NOMO-1 treated with dmso at 0.1 percent for 144 hours (cell line): Measurements from ENCODE around the gene POMT1.
"Not testable (repeated sequence)": the region's sequence is repeated elsewhere in the genome, so short reads cannot be mapped to it uniquely, and the experiment has no call there.

Experiments
- DNase-seq: peaks from one replicate; lab custom pipeline; 2025; ENCODE audit not compliant: unreplicated experiment; lab: John Stamatoyannopoulos, UW

The POMT1 gene, protein sequence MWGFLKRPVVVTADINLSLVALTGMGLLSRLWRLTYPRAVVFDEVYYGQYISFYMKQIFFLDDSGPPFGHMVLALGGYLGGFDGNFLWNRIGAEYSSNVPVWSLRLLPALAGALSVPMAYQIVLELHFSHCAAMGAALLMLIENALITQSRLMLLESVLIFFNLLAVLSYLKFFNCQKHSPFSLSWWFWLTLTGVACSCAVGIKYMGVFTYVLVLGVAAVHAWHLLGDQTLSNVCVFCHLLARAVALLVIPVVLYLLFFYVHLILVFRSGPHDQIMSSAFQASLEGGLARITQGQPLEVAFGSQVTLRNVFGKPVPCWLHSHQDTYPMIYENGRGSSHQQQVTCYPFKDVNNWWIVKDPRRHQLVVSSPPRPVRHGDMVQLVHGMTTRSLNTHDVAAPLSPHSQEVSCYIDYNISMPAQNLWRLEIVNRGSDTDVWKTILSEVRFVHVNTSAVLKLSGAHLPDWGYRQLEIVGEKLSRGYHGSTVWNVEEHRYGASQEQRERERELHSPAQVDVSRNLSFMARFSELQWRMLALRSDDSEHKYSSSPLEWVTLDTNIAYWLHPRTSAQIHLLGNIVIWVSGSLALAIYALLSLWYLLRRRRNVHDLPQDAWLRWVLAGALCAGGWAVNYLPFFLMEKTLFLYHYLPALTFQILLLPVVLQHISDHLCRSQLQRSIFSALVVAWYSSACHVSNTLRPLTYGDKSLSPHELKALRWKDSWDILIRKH

DNA sequence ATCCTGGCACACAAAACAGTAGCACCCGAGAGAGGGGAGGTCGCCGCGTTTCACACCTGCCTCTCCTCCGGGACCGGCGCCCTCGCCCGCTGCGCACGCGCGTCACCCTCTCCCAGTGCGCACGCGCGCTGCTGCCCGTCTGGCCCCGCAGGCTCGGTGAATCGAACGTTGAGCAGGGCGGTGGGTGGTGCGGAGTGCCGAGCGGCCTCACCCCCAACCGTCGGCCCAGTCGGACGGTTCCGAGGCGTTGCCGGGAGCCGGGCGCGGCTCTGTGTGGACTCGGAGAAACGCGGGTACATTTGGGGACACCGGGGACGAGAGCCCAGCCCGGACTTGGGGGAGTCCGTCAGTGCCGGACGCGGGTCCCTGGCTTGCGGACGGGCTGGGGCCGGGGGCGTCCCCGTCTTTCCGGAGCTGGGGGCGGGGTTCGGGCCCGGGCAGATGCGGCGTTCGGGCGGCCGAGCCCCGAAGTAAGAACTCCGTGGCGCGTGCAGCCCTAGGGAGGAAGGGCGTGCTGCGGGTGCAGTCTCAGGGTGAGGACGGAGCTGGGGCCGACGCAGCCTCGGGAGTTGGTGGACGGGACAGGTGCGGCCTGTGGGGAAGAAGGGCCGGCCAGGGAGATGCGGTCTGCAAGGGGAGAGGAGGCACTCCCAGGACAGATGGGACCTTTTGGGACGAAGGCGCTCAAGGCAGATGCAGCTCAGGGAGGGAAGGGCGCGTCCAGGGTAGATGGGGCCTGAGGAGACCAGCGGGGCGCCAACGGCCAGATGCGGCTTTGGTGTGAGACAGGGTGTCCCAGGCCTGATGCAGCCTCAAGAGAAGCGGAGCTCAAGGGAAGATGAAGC is at the start of gene POMT1:
TSS of gene POMT1 (plus strand) at position 138 of the 845 bp plus-strand sequence. CDS start 1,301 bp downstream, outside the sequence.
- peak; percentile 60 for DNase-seq

DNA sequence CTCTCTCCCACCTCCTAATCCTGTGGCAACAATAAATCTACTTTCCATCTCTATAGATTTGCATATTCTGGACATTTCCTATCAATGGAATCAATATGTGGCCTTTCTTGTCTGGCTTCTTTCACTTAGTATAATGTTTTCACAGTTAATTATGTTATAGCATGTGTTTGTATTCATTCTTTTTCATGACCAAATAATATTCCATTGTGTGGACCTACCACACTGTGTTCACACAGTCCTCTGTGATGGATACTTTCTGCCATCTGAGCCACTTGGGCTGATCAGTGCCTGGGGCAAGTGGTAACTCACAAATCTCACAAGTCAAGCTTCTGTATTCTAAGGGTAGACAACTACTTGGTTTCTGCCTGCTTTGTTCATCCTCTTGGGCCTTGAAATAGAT is 48.7 kb upstream of the POMT1 start:
- no peak for DNase-seq

DNA sequence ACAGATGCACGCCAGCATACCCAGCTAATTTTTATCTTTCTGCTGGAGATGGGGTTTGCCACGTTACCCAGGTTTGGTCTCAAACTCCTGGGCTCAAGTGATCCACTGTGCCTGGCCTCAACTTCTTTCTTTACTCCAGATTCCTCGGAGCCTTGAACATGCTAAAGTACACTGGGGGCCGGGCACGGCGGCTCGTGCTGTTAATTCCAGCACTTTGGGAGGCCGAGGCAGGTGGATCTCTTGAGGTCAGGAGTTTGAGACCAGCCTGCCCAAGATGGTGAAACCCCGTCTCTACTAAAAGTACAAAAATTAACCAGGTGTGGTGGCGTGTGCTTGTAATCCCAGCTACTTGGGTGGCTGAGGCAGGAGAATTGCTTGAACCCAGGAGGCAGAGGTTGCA is 47.1 kb upstream of the POMT1 start:
- not testable (repeated sequence) for DNase-seq

DNA sequence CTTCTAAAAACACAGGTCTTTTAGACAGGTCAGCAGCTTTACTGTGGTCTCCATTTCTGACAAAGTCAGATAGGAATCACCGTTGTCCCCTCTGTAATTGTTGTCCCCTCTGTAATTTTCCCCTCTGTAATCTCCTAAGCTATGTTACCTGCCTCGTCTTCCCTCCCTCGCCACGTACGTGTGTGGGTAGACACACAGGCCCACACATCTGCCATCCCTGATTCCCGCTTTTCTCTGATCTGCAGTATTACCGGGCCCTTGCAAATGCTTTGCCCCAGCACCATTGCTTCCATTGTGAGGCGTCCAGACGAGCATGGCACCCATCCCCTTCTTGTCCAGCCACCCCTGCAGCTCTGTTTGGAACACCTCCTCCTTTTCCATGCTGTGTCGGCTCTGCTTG is 45.0 kb upstream of the POMT1 start:
- DNase-seq: no peak

DNA sequence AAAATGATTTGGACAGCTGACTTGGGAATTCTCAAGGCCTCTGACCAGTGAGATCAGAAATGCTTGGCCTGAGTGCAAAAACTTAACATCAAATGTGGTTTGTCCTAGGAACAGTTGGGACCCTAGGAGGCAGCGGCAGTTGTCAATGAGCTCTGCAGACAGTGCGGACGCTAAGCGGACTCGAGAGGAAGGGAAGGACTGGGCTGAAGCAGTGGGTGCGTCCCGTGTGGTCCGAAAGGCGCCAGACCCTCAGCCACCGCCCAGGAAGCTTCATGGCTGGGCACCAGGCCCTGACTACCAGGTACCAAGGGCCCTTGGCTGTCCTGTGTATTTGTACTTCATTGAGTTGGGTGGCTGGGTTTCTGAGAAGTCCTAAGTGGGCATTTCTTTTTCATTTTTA is 43.7 kb upstream of the POMT1 start:
- no peak for DNase-seq

DNA sequence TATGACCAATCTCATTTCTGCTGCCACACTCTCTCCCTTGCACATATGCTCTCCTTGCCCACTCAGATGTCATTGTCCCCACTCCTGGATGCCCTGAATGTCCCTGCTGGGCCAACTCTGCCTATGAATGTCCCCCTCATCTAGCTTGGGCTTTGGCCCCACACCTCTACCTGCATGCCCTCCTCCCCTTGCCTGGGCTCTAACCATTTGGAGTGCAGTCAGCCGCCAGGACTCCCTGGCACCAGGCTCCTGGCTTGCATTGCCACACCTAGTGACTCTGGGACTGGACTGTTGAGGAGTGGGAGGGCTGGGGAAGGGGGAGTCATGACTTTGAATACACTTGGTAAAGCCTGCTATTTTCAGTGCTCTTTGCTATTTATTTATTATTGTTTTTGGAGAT is 41.6 kb upstream of the POMT1 start:
- no peak for DNase-seq

DNA sequence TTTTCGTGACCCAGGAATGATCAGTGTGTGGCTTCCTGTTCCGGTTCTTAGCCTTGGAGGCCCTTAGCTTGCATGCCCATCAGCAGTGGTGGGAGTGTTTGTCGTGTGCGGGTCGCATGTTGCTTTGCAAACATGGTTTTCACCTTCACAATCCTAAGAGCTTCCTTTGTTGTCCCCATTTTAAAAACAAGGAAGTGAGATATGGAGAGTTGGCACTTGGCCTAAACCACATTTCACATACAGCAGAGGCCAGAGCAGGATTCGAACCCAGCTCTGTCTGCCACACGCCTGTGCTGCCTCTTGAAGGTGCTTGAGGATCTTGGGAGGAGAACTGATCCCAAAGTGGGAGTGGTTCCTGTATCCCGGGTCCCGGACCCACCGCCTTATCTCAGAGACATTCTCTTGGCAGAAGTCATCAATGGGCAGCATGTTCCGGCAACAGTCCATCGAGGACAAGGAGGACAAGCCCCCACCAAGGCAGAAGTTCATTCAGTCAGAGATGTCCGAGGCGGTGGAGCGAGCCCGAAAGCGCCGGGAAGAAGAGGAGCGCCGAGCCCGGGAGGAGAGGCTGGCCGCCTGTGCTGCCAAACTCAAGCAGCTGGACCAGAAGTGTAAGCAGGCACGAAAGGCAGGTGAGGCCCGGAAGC is 38.2 kb upstream of the POMT1 start:
- DNase-seq: no peak

DNA sequence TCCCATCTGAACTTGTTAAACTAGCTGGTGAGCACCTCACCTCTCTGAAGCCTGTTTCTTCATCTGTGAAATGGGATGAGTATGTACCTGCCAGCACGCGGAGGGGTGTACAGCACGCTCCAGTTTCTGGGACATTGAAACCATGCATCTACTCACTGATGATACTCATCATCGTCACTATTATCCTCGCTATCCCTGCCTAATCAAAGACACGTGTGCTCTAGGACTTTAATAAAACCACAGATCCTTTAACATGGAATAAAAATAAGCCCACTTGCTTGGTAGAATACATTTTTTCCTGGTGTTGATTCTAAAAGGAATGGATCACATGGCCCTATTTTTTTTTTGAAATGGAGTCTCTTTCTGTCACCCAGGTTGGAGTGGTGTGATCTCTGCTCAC is 37.3 kb upstream of the POMT1 start:
- no peak for DNase-seq

DNA sequence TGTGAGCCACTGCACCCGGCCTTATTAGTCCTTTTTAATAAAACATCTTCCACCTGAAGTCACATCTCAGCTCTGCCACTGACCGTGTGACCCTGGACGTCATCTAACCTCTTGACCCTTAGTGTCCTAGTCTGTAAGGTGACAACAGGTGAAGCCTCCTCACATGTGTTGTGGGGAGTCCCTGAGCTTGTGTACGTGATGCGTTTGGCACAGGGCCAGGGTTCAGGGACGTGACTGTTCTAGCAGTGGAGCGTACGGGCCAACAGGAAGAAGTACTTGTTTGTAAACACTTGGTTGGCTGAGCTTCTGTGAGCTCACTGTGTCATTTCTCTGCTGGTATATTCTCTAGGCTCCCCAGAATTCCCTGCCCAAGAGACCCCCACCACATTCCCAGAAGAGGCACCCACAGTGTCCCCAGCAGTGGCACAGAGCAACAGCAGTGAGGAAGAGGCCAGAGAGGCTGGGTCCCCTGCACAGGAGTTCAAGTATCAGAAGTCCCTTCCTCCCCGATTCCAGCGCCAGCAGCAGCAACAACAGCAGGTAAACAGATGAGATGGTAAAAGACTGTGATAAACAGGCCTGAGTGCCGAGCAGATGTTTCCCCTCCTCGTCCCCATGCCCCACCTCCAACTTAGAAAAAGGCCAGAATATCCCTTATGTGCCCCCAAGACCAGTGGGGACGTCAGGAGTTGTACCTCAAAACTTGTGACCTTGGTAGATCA is 35.3 kb upstream of the POMT1 start:
- no peak for DNase-seq

DNA sequence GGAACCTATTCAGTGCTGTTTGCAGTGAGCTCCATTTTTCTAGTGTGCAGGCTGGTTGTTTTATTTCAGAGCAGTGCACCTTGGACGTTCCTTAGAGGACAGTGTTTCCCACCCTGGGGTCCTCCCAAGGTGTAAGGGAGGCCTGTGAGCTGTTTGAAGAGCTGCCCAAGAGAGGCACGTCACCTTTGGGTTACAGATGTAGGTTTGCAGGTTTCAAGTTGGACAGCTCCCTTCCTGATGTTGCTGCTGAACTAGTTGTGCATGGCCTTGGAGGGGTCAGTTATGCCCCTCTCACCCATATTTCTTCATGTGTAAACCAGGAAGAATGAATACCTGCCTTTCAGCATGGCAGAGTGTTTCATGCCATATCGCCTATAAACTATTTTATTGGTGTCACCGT is 34.7 kb upstream of the POMT1 start:
- DNase-seq: no peak

DNA sequence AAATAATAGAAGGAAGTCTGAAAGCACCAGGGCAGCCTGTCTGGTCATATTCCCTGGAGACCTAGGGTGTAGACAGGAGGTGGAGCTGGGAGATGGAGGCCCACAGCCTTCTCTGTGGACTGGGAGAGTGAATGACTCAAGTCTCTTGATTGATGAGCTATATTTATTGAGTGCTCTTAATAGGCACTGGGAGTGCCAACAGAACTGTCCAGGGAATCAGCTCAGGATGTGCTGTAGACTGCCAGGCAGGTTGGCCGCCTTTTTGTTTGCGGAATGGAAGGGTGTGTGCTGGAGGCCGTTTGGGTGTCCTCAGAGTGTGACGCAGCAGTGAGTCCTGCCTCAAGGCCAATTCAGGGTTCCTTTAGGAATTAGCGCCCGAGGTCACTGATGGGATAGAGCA is 33.4 kb upstream of the POMT1 start:
- no peak for DNase-seq

DNA sequence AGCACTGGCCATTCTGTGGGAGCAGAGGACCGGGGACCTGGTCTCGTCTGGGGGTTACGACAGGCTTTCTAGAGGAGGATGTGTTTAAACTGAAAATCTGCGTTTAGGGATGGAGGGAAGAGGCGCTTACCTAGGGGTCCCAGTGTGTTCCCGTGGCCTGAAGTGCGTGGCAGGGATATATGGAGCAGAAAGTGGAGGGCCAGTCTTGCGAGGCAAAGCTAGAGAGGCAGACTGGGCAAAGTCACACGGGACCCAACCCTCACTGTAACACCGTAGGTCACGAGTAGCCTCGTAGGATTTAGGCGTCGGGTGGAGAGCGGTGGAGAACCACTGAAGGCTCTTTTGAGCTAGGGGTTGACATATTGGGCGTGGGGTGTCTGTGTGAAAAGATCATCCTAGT is 32.8 kb upstream of the POMT1 start:
- DNase-seq: no peak

DNA sequence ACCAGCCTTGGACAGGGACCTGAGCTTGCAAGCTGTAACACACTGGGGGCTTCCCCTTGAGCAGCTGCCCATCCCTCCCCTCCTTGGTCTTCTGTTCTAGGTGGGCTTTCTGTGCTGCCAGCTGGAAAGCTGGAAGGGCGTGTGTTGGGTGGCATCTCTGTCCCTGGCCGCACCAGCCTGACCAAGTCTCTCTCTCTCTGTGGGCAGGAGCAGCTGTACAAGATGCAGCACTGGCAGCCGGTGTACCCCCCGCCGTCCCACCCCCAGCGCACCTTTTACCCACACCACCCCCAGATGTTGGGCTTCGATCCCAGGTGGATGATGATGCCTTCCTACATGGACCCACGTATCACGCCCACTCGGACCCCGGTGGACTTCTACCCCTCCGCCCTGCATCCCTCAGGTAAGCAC is 32.1 kb upstream of the POMT1 start:
- DNase-seq: no peak

DNA sequence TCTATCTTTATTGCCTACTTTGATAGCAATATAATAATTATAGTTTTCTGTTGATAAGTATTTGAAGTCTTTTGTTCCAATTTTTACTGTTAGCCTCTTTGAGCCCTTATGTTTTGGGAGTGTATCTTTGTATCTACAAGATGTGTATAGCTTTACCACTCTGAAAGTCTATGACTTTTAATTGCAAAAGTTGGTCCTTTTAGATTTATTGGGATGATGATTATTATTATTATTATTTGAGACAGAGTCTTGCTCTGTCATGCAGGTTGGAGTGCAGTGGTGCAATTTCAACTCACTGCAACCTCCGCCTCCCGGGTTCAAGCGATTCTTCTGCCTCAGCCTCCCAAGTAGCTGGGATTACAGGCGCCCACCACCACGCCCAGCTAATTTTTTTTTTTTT is 30.6 kb upstream of the POMT1 start:
- DNase-seq: not testable (repeated sequence)

DNA sequence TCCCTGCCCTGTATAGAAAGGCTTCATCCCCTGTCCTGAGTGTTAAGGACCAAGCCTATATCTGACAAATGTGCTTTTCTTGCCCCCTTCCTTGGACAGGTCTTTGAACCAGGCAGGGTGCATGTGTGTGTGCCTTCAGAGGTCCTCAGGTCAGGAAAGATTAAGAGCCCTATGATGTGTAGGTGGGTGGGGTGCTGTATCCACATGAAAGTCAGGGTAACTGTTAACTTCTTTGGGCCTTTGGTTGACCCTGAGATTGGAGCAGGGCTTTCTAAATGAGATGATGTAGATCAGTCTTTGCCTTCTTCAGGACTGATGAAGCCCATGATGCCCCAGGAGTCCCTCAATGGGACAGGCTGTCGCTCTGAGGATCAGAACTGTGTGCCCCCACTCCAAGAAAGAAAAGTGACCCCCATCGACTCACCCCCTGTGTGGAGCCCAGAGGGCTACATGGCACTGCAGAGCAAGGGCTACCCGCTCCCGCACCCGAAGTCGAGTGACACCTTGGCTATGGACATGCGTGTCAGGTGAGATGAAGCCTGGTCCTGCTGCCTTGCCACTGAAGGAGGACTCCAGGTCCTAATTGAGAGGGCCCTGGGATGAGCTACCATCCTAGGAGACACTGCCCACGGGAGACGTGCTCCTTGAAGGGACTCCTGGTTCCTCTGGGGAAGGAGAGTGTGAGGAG is 29.4 kb upstream of the POMT1 start:
- no peak for DNase-seq

DNA sequence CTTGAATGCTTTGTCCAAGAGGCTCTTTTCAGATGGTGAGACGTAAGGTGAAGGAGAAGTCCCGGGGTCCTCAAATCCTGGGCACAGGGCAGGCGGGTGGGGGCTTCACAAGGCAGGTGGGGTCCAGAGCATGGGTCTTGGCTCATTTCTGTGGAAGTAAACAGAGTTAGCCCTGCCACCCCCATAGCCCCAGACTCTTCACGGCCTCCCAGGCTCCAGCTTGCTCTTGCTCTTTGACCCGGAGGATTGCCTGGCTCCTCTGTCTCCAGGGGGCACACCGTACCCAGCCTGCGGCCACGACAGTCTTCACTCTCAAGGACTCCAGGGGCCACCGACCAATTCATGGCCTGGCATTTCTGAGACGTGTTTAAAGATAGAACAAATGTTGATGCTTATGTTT is 28.8 kb upstream of the POMT1 start:
- DNase-seq: no peak

DNA sequence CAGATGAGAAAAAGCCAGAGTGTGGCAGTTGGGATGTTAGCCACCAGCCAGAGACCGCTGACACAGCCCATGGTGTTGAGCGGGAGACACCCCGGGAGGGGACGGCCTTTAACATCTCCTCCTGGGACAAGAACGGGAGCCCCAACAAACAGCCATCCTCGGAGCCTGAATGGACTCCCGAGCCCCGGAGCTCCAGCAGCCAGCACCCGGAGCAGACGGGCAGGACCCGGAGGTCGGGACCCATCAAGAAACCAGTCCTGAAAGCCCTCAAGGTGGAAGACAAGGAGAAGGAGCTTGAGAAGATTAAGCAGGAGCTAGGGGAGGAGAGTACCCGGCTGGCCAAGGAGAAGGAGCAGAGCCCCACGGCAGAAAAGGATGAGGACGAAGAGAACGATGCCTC is 28.0 kb upstream of the POMT1 start:
- no peak for DNase-seq

DNA sequence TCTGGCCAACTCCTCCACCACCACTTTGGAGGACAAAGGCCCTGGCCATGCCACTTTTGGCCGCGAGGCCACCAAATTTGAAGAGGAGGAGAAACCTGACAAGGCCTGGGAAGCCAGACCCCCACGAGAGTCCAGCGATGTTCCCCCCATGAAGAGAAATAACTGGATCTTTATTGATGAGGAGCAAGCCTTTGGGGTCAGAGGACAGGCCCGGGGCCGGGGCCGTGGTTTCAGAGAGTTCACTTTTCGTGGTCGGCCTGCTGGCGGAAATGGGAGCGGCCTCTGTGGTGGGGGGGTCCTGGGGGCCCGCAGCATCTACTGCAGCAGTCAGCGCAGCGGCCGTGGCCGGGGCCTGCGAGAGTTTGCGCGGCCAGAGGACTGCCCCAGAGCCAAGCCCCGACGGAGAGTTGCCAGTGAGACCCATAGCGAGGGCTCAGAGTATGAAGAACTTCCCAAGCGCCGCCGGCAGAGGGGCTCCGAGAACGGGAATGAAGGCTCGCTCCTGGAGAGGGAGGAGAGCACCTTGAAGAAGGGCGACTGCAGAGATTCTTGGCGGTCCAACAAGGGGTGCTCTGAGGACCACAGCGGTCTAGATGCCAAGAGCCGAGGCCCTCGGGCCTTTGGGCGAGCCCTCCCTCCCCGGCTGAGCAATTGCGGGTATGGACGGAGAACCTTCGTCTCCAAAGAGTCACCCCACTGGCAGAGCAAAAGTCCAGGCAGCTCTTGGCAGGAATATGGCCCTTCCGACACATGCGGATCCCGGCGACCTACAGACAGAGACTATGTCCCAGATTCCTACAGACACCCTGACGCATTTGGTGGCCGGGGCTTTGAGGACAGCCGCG is 27.4 kb upstream of the POMT1 start:
- no peak for DNase-seq
